BJ (cell line): ENCODE data around the gene FNDC5. TPM values are rescaled to one million over a fixed set of nuclear protein-coding genes. Genes with fewer than 3 reads are reported as not detected.

Experiments used
- CTCF ChIA-PET: fragments of 350-600 bp; formaldehyde crosslinking; extraction: SDS; loops from one replicate; lab custom pipeline; 2021; ENCODE audit warnings: antibody characterized with exemption, inconsistent platforms; lab: Yijun Ruan, JAX
- POLR2A ChIA-PET: fragments of 300-600 bp; sonication (Branson Sonifier 250); formaldehyde crosslinking; extraction: SDS; loops from one replicate; lab custom pipeline; 2021; ENCODE audit warnings: antibody characterized with exemption; lab: Charles Lee
- DNase-seq: peaks from one replicate; pipeline ENCODE4 v3.0.0-alpha.2; 2011; ENCODE audit warnings: low read depth
- H3K27me3 ChIP-seq: 2 replicates; pipeline ENCODE4 v1.6.0; 2011; ENCODE audit warnings: low read length; ENCODE audit not compliant: control insufficient read depth, insufficient read depth
- H3K36me3 ChIP-seq: 2 replicates; pipeline ENCODE4 v1.5.1; 2011; ENCODE audit warnings: low read length; ENCODE audit not compliant: control insufficient read depth, insufficient read depth
- H3K4me3 ChIP-seq: 2 replicates; pipeline ENCODE4 v1.5.1; 2011; ENCODE audit warnings: low read depth, mild to moderate bottlenecking, control low read depth, low read length
- CTCF ChIP-seq: IDR thresholded peaks from 2 replicates; pipeline ENCODE4 v1.5.1; 2011; ENCODE audit warnings: low read depth, mild to moderate bottlenecking, control low read depth, inconsistent platforms, low read length, moderate library complexity; ENCODE audit not compliant: insufficient read depth
- polyA plus RNA-seq: library from polyadenylated mRNA; depleted of rRNA; stranded (reverse); fragments of >200 nt; gene quantifications from 2 replicates; pipeline ENCODE4 v1.2.3, GENCODE V29; 2011; rRNA removed

FNDC5 gene
- polyA plus RNA-seq, 1 experiment: 1.2 TPM

- peak; percentile 78 for DNase-seq
- H3K27me3 ChIP-seq: no peaks in the 10 kb centered on the region
- peak within 1 kb of the TSS; percentile 69 for H3K4me3 ChIP-seq
- H3K36me3 ChIP-seq: peaks cover 2% of the 10 kb centered on the region; the same call in 1 of the 2 replicates
- CTCF ChIA-PET: interaction anchor here (0.7 to 1.4 kb wide), 2 partner anchors 55 to 72 kb away, joined by 3 read pairs; no protein-coding TSS in a partner anchor
- POLR2A ChIA-PET: no interaction called here
- TF ChIP-seq CTCF: no peak
Measured at GRCh38 chr1:32817159-32817814, 53.4 kb downstream of the FNDC5 start, which contains the start of the genes S100PBP and YARS1. Gene S100PBP, plus strand, starts transcription at chr1:32817653. Its CDS starts 8,447 bp downstream, at chr1:32826100. Gene YARS1, minus strand, starts transcription at chr1:32817358. Its CDS starts 114 bp downstream, at chr1:32817244.

DNA sequence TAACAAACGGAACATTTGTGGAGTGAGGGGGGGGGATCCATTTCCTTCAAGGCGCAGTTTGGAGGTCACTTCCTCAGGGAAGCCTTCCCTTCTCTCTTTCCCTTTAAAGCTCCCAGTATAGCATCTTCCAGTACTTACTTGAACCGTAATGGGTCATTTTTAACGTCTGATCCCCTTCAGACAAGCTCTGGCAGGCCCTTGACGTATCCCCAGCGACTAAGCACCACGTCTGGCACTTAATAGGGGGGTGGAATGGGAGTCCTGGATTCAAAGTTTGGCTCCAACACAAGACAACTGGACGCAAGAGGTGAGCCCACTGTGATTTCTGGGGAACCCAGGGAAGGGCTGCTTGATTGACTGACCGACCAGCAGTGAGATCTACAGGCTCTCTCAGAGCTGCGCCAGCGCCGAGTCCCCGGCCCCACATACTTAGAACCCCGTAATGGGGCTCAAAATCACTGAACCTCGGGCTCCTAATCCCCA, 54.0 kb downstream of the FNDC5 start:
- H3K27me3 ChIP-seq: no peaks in the 10 kb centered on the region
- POLR2A ChIA-PET: no interaction called here
- H3K4me3 ChIP-seq: peak overlapping the region; percentile 69
- no peak for DNase-seq
- H3K36me3 ChIP-seq: peaks cover 3% of the 10 kb centered on the region; the same call in 1 of the 2 replicates
- CTCF ChIA-PET: interaction anchor here (0.7 to 1.4 kb wide), 2 partner anchors 55 to 72 kb away, joined by 3 read pairs; no protein-coding TSS in a partner anchor
- TF ChIP-seq CTCF: no peak

- H3K4me3 ChIP-seq: no peak overlapping the region
- TF ChIP-seq CTCF: no peak
- POLR2A ChIA-PET: no interaction called here
- H3K27me3 ChIP-seq: no peaks in the 10 kb centered on the region
- no peak for DNase-seq
- CTCF ChIA-PET: no interaction called here
- H3K36me3 ChIP-seq: peaks cover 12% of the 10 kb centered on the region
Measured at GRCh38 chr1:32813941-32814739, 56.6 kb downstream of the FNDC5 start.

Other genes starting within 250 kb of the FNDC5 start
- gene ZBTB8OS, start 220.4 kb downstream of the FNDC5 start, polyA plus RNA-seq: 21.1 and 50.9 TPM in 2 replicates
- gene RBBP4, start 219.7 kb downstream of the FNDC5 start, polyA plus RNA-seq: 67.0 and 102 TPM in 2 replicates
- gene SYNC, start 168.1 kb downstream of the FNDC5 start, polyA plus RNA-seq: 57.3 and 60.5 TPM in 2 replicates
- gene YARS1, start 53.6 kb downstream of the FNDC5 start, polyA plus RNA-seq: 71.8 and 75.3 TPM in 2 replicates
- gene S100PBP, start 53.3 kb downstream of the FNDC5 start, polyA plus RNA-seq: 20.7 and 31.8 TPM in 2 replicates
- not detected in 2 replicates for gene HPCA, start 15.6 kb upstream of the FNDC5 start, polyA plus RNA-seq
- gene TMEM54, start 30.5 kb upstream of the FNDC5 start, polyA plus RNA-seq: 19.1 and 34.9 TPM in 2 replicates
- gene RNF19B, start 93.9 kb upstream of the FNDC5 start, polyA plus RNA-seq: 7.7 and 8.2 TPM in 2 replicates
- 131 and 150 TPM in 2 replicates for gene AK2, start 166.0 kb upstream of the FNDC5 start, polyA plus RNA-seq
- gene AZIN2, start 210.2 kb upstream of the FNDC5 start, polyA plus RNA-seq: 3.0 and 6.4 TPM in 2 replicates